SK-N-SH (cell line): ENCODE measurements around the gene SEZ6L. TPM values are rescaled to one million over a fixed set of nuclear protein-coding genes. Genes with fewer than 3 reads are reported as not detected.
A peak's percentile ranks its signal among the peaks of the same experiment; 100 is the strongest.

ENCODE experiments used
- CTCF ChIA-PET: fragments of 300-600, 350-600 bp; formaldehyde crosslinking; extraction: SDS; loops from one replicate; lab custom pipeline; 2021; lab: Yijun Ruan, JAX
- POLR2A ChIA-PET: fragments of 350-600 bp; sonication (Branson Sonifier 250); formaldehyde crosslinking; extraction: SDS; loops from one replicate; lab custom pipeline; 2020; ENCODE audit warnings: antibody characterized with exemption, inconsistent platforms; lab: Yijun Ruan, JAX
- DNase-seq: peaks from one replicate; pipeline ENCODE4 v3.0.0; 2012
- H2AFZ ChIP-seq: fragments of 200-600 bp; sonication (generic); 2 replicates; pipeline ENCODE4 v1.8.1; 2016; ENCODE audit warnings: antibody characterized with exemption, mild to moderate bottlenecking, low read depth
- H3F3A ChIP-seq: fragments of 200-600 bp; sonication (generic); replicated peaks from 2 replicates; pipeline ENCODE3; 2016; ENCODE audit warnings: antibody characterized with exemption, mild to moderate bottlenecking; ENCODE audit not compliant: insufficient read depth
- H3K27ac ChIP-seq, 2 experiments: fragments of 200-500 bp in 1 of 2; fragments of 200-600 bp in 1 of 2; sonication (Bioruptor generic) in 1 of 2; sonication (generic), shearing (Covaris generic) in 1 of 2; 2 replicates each; pipeline versions ENCODE4 v1.5.1 to v1.6.1; 2014 to 2016; ENCODE audit warnings: low read depth in 2 of 2, inconsistent platforms in 1 of 2, low read length in 1 of 2, mild to moderate bottlenecking in 1 of 2, mixed read lengths in 1 of 2
- H3K27me3 ChIP-seq: fragments of 200-600 bp; sonication (generic), shearing (Covaris generic); 2 replicates; pipeline ENCODE4 v1.6.1; 2016; ENCODE audit warnings: mixed run types; ENCODE audit not compliant: insufficient read depth
- H3K36me3 ChIP-seq, 2 experiments: fragments of 200-500 bp in 1 of 2; fragments of 200-600 bp in 1 of 2; sonication (Bioruptor generic) in 1 of 2; sonication (generic) in 1 of 2; replicated peaks in 1 of 2; 2 replicates each; pipeline versions ENCODE3 to v1.5.1; 2014 to 2016; ENCODE audit warnings: low read length in 1 of 2, mild to moderate bottlenecking in 1 of 2; ENCODE audit not compliant: insufficient read depth in 2 of 2, control insufficient read depth in 1 of 2
- H3K4me1 ChIP-seq, 2 experiments: fragments of 200-500 bp in 1 of 2; fragments of 200-600 bp in 1 of 2; sonication (Bioruptor generic) in 1 of 2; sonication (generic), shearing (Covaris generic) in 1 of 2; 2 replicates each; pipeline versions ENCODE4 v1.5.1 to v1.6.1; 2014 to 2016; ENCODE audit warnings: low read depth in 1 of 2, low read length in 1 of 2, mixed run types in 1 of 2; ENCODE audit not compliant: insufficient read depth in 2 of 2, control insufficient read depth in 1 of 2
- H3K4me2 ChIP-seq: fragments of 200-600 bp; sonication (generic), shearing (Covaris generic); 2 replicates; pipeline ENCODE4 v1.6.1; 2017; ENCODE audit warnings: mixed run types
- H3K4me3 ChIP-seq, 2 experiments: fragments of 200-500 bp in 1 of 2; fragments of 200-600 bp in 1 of 2; sonication (Bioruptor generic) in 1 of 2; sonication (generic), shearing (Covaris generic) in 1 of 2; 2 replicates each; pipeline versions ENCODE4 v1.5.1 to v1.8.1; 2014 to 2016; ENCODE audit warnings: low read depth in 2 of 2, inconsistent platforms in 1 of 2, low read length in 1 of 2, mild to moderate bottlenecking in 1 of 2, mixed read lengths in 1 of 2, moderate library complexity in 1 of 2
- H3K79me2 ChIP-seq: fragments of 200-600 bp; sonication (generic); 2 replicates; pipeline ENCODE4 v1.8.1; 2017; ENCODE audit warnings: mild to moderate bottlenecking; ENCODE audit not compliant: insufficient read depth
- H3K9ac ChIP-seq: fragments of 200-600 bp; sonication (generic); 2 replicates; pipeline ENCODE4 v1.6.1; 2017; ENCODE audit warnings: mixed run types
- H3K9me2 ChIP-seq: fragments of 200-600 bp; sonication (generic); 2 replicates; pipeline ENCODE4 v1.6.1; 2017; ENCODE audit warnings: mixed run types
- H3K9me3 ChIP-seq: fragments of 200-600 bp; sonication (generic); 2 replicates; pipeline ENCODE4 v1.6.1; 2017; ENCODE audit warnings: mixed run types, mild to moderate bottlenecking, moderate library complexity
- H4K20me1 ChIP-seq: fragments of 200-600 bp; sonication (generic); 2 replicates; pipeline ENCODE4 v1.6.1; 2017; ENCODE audit warnings: mild to moderate bottlenecking, mixed run types; ENCODE audit not compliant: insufficient read depth
- GATA2 ChIP-seq: sonication (generic); formaldehyde crosslinking; IDR thresholded peaks from 2 replicates; pipeline ENCODE4 v1.5.0; 2020; ENCODE audit warnings: mild to moderate bottlenecking, missing genetic modification reagents
- NFIC ChIP-seq: IDR thresholded peaks from 2 replicates; pipeline ENCODE4 v1.4.0; 2012; ENCODE audit warnings: borderline replicate concordance
- REST ChIP-seq: IDR thresholded peaks from 2 replicates; pipeline ENCODE4 v1.6.1; 2012; ENCODE audit warnings: mild to moderate bottlenecking, low read depth, low read length, moderate library complexity
- WGBS: methylation state at CpG from one replicate; pipeline ENCODE4 v1.1.6; 2017; ENCODE audit warnings: low lambda C conversion rate; 5-methylcytosine and 5-hydroxymethylcytosine counted together
- polyA plus RNA-seq, 3 experiments: library from polyadenylated mRNA; depleted of rRNA; stranded (reverse); fragments of >200 nt; gene quantifications; 2 replicates each; pipeline ENCODE4 v1.2.3, GENCODE V29; 2012

SEZ6L gene
- polyA plus RNA-seq, 1 of the 3 experiments (the other 2 are of a cell fraction): 0.10 TPM

- WGBS: 28% methylated on average over 8 of the region's 8 CpGs
- POLR2A ChIA-PET: no interaction called here
- H3K4me3 ChIP-seq: no peak overlapping the region
- H3K9me3 ChIP-seq: no peaks in the 10 kb centered on the region
- no peak overlapping the region for H3K4me2 ChIP-seq
- H3K36me3 ChIP-seq: no peaks in the 10 kb centered on the region
- CTCF ChIA-PET: interaction anchor here (2.1 kb wide), 1 partner anchor 8 kb away, joined by 8 read pairs; no protein-coding TSS in a partner anchor
- H3K27me3 ChIP-seq: no peaks in the 10 kb centered on the region
- H3K4me1 ChIP-seq: peaks cover 0 to 11% of the 10 kb centered on the region in 2 experiments; a peak in 1 of 4 replicates
- H3K79me2 ChIP-seq: no peaks in the 10 kb centered on the region
- no peaks in the 10 kb centered on the region for H4K20me1 ChIP-seq
- no peaks in the 10 kb centered on the region for H3K9me2 ChIP-seq
- no peak overlapping the region for H2AFZ ChIP-seq
- no peaks in the 10 kb centered on the region for H3F3A ChIP-seq
- no peak for DNase-seq
- H3K27ac ChIP-seq: no peak overlapping the region
- H3K9ac ChIP-seq: no peak overlapping the region
- TF ChIP-seq GATA2 (CRISPR knock-in tag) (no peak), NFIC (no peak)
These were observed 5.1 kb upstream of the SEZ6L start for GRCh38 chr22:26164174-26164573.

DNA sequence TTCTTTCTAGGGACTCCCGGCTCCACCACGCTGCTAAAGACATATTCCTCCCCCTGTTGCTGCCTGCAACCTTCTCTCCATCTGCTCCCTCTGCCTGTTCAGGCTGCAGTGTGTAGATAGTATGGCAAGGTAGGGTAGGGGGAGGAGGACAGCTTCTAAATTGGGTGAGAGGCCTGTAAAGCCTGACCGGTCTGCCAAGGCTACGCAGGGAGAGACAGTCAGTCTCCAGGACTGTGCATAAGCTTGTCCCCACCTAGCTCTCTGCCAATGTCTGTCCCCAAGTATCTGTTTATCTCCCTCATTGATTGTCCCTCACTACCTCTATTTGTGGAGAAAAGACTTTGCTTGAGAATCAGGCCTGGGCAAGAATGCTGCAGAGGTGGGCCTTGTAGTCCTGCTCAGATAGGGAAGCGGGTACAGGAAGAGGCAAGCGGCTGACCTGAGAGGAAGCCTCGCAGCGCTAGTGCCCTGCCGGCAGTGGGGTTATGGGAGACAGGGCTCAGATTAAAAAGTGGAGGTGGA lies 871 bp upstream of the SEZ6L start:
- 48% methylated on average over 9 of the region's 9 CpGs for WGBS
- DNase-seq: peak; percentile 57

More for the DNA sequence above, 871 bp upstream of the SEZ6L start:
- Histone ChIP-seq H3K36me3 (no peaks in the 10 kb centered on the region), H4K20me1 (no peaks in the 10 kb centered on the region), H2AFZ (no peak overlapping the region), H3K4me1 (peaks cover 0 to 23% of the 10 kb centered on the region in 2 experiments; a peak in 2 of 4 replicates), H3K79me2 (no peaks in the 10 kb centered on the region), H3K27ac (peak overlapping the region in 1 of 2 experiments; percentile 66; a peak in 2 of 4 replicates), H3K9ac (no peak overlapping the region), H3K27me3 (0 out of 2 replicates have a peak, but pooled peaks cover 7% of the 10 kb centered on the region), H3K9me2 (no peaks in the 10 kb centered on the region), H3K4me2 (no peak overlapping the region), H3F3A (no peaks in the 10 kb centered on the region), H3K4me3 (no peak overlapping the region), H3K9me3 (no peaks in the 10 kb centered on the region)
- POLR2A ChIA-PET: interaction anchor here (1.5 kb wide), 1 partner anchor 388 kb away, joined by 5 read pairs; no protein-coding TSS in a partner anchor
- CTCF ChIA-PET: interaction anchor here (0.7 to 8.0 kb wide), 6 partner anchors 13 to 396 kb away, joined by 3 to 133 read pairs (median 3); no protein-coding TSS in a partner anchor
- TF ChIP-seq REST: no peak
- 0 out of 2 replicates have a peak, but pooled peaks have one; percentile 20 for TF ChIP-seq GATA2 (CRISPR knock-in tag)
